Mesenchymal stem cell (in vitro differentiated cells and primary cell): ENCODE data around the gene FAIM2.

ENCODE experiments used
- DNase-seq: peaks from one replicate; pipeline ENCODE4 v3.0.0-alpha.2; 2013
- H2AFZ ChIP-seq: one replicate; pipeline ENCODE4 v1.6.1; 2013; ENCODE audit warnings: low read depth, mild to moderate bottlenecking, control low read depth, inconsistent platforms, low read length, moderate library complexity
- H2AK5ac ChIP-seq: 2 replicates; pipeline ENCODE4 v1.6.1; 2013; ENCODE audit warnings: low read length, moderate library complexity, mild to moderate bottlenecking, inconsistent platforms; ENCODE audit not compliant: severe bottlenecking
- H2BK120ac ChIP-seq: one replicate; pipeline ENCODE4 v1.6.1; 2013; ENCODE audit warnings: low read depth, mild to moderate bottlenecking, inconsistent platforms, low read length, moderate library complexity
- H2BK12ac ChIP-seq, 2 experiments: one replicate each; pipeline ENCODE4 v1.6.1; 2013; ENCODE audit warnings: inconsistent platforms in 2 of 2, low read length in 2 of 2, mild to moderate bottlenecking in 2 of 2, moderate library complexity in 2 of 2, control low read depth in 1 of 2
- H2BK15ac ChIP-seq: one replicate; pipeline ENCODE4 v1.6.1; 2013; ENCODE audit warnings: mild to moderate bottlenecking, low read depth, inconsistent platforms; ENCODE audit not compliant: poor library complexity, severe bottlenecking
- H2BK5ac ChIP-seq: 2 replicates; pipeline ENCODE4 v1.6.1; 2013; ENCODE audit warnings: low read depth, mild to moderate bottlenecking, low read length, control low read depth, inconsistent platforms; ENCODE audit not compliant: poor library complexity, severe bottlenecking
- H3K14ac ChIP-seq, 2 experiments: one replicate each; pipeline ENCODE4 v1.6.1; 2013; ENCODE audit warnings: inconsistent platforms in 2 of 2, low read length in 2 of 2, control low read depth in 1 of 2, mild to moderate bottlenecking in 1 of 2, moderate library complexity in 1 of 2
- H3K18ac ChIP-seq, 2 experiments: one replicate each; pipeline ENCODE4 v1.6.1; 2013; ENCODE audit warnings: inconsistent platforms in 2 of 2, low read length in 2 of 2, control low read depth in 1 of 2, low read depth in 1 of 2, mild to moderate bottlenecking in 1 of 2
- H3K23ac ChIP-seq, 2 experiments: one replicate each; pipeline ENCODE4 v1.6.1; 2013; ENCODE audit warnings: inconsistent platforms in 2 of 2, low read length in 2 of 2, mild to moderate bottlenecking in 2 of 2, moderate library complexity in 2 of 2, control low read depth in 1 of 2
- H3K27ac ChIP-seq: 2 replicates; pipeline ENCODE4 v1.5.1; 2013; ENCODE audit warnings: mild to moderate bottlenecking, moderate library complexity, low read length, control low read depth, inconsistent platforms; ENCODE audit not compliant: poor library complexity, severe bottlenecking
- H3K27me3 ChIP-seq, 2 experiments: 2 replicates each; pipeline versions ENCODE4 v1.6.1 to v1.7.0; 2013; ENCODE audit warnings: low read length in 2 of 2, mild to moderate bottlenecking in 2 of 2, moderate library complexity in 2 of 2, control low read depth in 1 of 2, inconsistent platforms in 1 of 2; ENCODE audit not compliant: control insufficient read depth in 1 of 2, insufficient read depth in 1 of 2
- H3K36me3 ChIP-seq, 2 experiments: 2 replicates each; pipeline versions ENCODE4 v1.6.1 to v1.7.0; 2013; ENCODE audit warnings: low read length in 2 of 2, control low read depth in 1 of 2, inconsistent platforms in 1 of 2, low read depth in 1 of 2, mild to moderate bottlenecking in 1 of 2; ENCODE audit not compliant: insufficient read depth in 2 of 2, control insufficient read depth in 1 of 2
- H3K4ac ChIP-seq, 2 experiments: one replicate each; pipeline ENCODE4 v1.6.1; 2013; ENCODE audit warnings: inconsistent platforms in 2 of 2, low read length in 2 of 2, mild to moderate bottlenecking in 2 of 2, moderate library complexity in 2 of 2, control low read depth in 1 of 2, low read depth in 1 of 2
- H3K4me1 ChIP-seq: 2 replicates; pipeline ENCODE4 v1.6.1; 2013; ENCODE audit warnings: low read depth, low read length, control low read depth; ENCODE audit not compliant: control insufficient read depth, insufficient read depth
- H3K4me2 ChIP-seq: 2 replicates; pipeline ENCODE4 v1.6.1; 2013; ENCODE audit warnings: low read length, mild to moderate bottlenecking, inconsistent platforms; ENCODE audit not compliant: poor library complexity, severe bottlenecking
- H3K4me3 ChIP-seq, 2 experiments: 2 replicates each; pipeline versions ENCODE4 v1.5.1 to v1.7.0; 2013; ENCODE audit warnings: low read length in 2 of 2, mild to moderate bottlenecking in 2 of 2, control low read depth in 1 of 2, low read depth in 1 of 2; ENCODE audit not compliant: insufficient read depth in 1 of 2
- H3K79me1 ChIP-seq: replicated peaks from 2 replicates; pipeline ENCODE4 v1.6.1; 2013; ENCODE audit warnings: mild to moderate bottlenecking, control low read depth, low read length, inconsistent platforms; ENCODE audit not compliant: poor library complexity, severe bottlenecking
- H3K9ac ChIP-seq: 2 replicates; pipeline ENCODE4 v1.7.0; 2013; ENCODE audit warnings: mild to moderate bottlenecking, low read length, moderate library complexity
- H3K9me3 ChIP-seq: 2 replicates; pipeline ENCODE4 v1.7.0; 2013; ENCODE audit warnings: mild to moderate bottlenecking, low read length; ENCODE audit not compliant: control insufficient read depth
- H4K8ac ChIP-seq: one replicate; pipeline ENCODE4 v1.6.1; 2013; ENCODE audit warnings: inconsistent platforms, mild to moderate bottlenecking, low read length, moderate library complexity
- H4K91ac ChIP-seq: one replicate; pipeline ENCODE4 v1.6.1; 2013; ENCODE audit warnings: mild to moderate bottlenecking, low read length, inconsistent platforms
- WGBS: methylation state at CpG from one replicate; pipeline ENCODE4 v1.1.7; 2013; ENCODE audit warnings: mixed read lengths; 5-methylcytosine and 5-hydroxymethylcytosine counted together

The FAIM2 gene

GRCh38 chr12:49910331-49911212 is 6.9 kb upstream of the FAIM2 start:
- Histone ChIP-seq H2BK15ac (no peak overlapping the region), H4K8ac (no peak overlapping the region), H3K4me2 (no peak overlapping the region), H4K91ac (no peak overlapping the region), H3K9me3 (no peaks in the 10 kb centered on the region), H3K23ac (no peak overlapping the region), H3K14ac (peak overlapping the region in 1 of 2 experiments; percentile 38), H3K79me1 (no peaks in the 10 kb centered on the region), H3K4me1 (peaks cover 8% of the 10 kb centered on the region), H2BK120ac (no peak overlapping the region), H3K27ac (no peak overlapping the region), H3K27me3 (peaks cover 0 to 21% of the 10 kb centered on the region in 2 experiments), H3K4ac (no peak overlapping the region), H3K9ac (no peak overlapping the region), H2BK5ac (no peak overlapping the region), H3K18ac (no peak overlapping the region), H3K4me3 (no peak overlapping the region), H2AFZ (no peak overlapping the region), H3K36me3 (no peaks in the 10 kb centered on the region), H2AK5ac (no peak overlapping the region), H2BK12ac (peak overlapping the region in 1 of 2 experiments; percentile 24)
- DNase-seq, result no peak
- 87% methylated on average over 15 of the region's 15 CpGs for WGBS

GRCh38 chr12:49909826-49910225 is 6.1 kb upstream of the FAIM2 start:
- H3K4me2 ChIP-seq, result no peak overlapping the region
- peak; percentile 36 for DNase-seq
- H2AK5ac ChIP-seq, result no peak overlapping the region
- no peak overlapping the region for H2BK5ac ChIP-seq
- H2BK15ac ChIP-seq, result peak overlapping the region; percentile 73
- H3K9ac ChIP-seq, result no peak overlapping the region
- H2AFZ ChIP-seq, result no peak overlapping the region
- no peak overlapping the region for H2BK120ac ChIP-seq
- no peaks in the 10 kb centered on the region for H3K79me1 ChIP-seq
- H4K91ac ChIP-seq, result no peak overlapping the region
- H3K4me1 ChIP-seq, result peaks cover 8% of the 10 kb centered on the region
- H3K36me3 ChIP-seq, result no peaks in the 10 kb centered on the region
- H2BK12ac ChIP-seq, result peak overlapping the region in 1 of 2 experiments; percentile 15
- H3K9me3 ChIP-seq, result no peaks in the 10 kb centered on the region
- peak overlapping the region; percentile 19 for H4K8ac ChIP-seq
- no peak overlapping the region for H3K14ac ChIP-seq
- no peak overlapping the region for H3K4me3 ChIP-seq
- H3K18ac ChIP-seq, result no peak overlapping the region
- 60% methylated on average over 14 of the region's 16 CpGs for WGBS
- H3K23ac ChIP-seq, result no peak overlapping the region
- peaks cover 0 to 24% of the 10 kb centered on the region in 2 experiments for H3K27me3 ChIP-seq
- H3K27ac ChIP-seq, result no peak overlapping the region
- H3K4ac ChIP-seq, result peak overlapping the region; percentile 9

- no peak overlapping the region for H3K27ac ChIP-seq
- H3K4ac ChIP-seq, result peak overlapping the region in 1 of 2 experiments; percentile 9
- H2BK120ac ChIP-seq, result no peak overlapping the region
- no peak overlapping the region for H3K4me2 ChIP-seq
- no peak overlapping the region for H2BK15ac ChIP-seq
- H2BK12ac ChIP-seq, result no peak overlapping the region
- H3K27me3 ChIP-seq, result peaks cover 0 to 27% of the 10 kb centered on the region in 2 experiments
- H3K36me3 ChIP-seq, result no peaks in the 10 kb centered on the region
- H3K23ac ChIP-seq, result no peak overlapping the region
- no peak overlapping the region for H2AFZ ChIP-seq
- no peak overlapping the region for H3K9ac ChIP-seq
- H3K79me1 ChIP-seq, result no peaks in the 10 kb centered on the region
- no peak overlapping the region for H4K8ac ChIP-seq
- H3K4me1 ChIP-seq, result peaks cover 8% of the 10 kb centered on the region
- H3K14ac ChIP-seq, result no peak overlapping the region
- no peak overlapping the region for H2BK5ac ChIP-seq
- 94% methylated on average over 4 of the region's 4 CpGs for WGBS
- no peak for DNase-seq
- H3K4me3 ChIP-seq, result no peak overlapping the region
- H2AK5ac ChIP-seq, result no peak overlapping the region
- no peak overlapping the region for H4K91ac ChIP-seq
- H3K9me3 ChIP-seq, result no peaks in the 10 kb centered on the region
- no peak overlapping the region for H3K18ac ChIP-seq
Observed at GRCh38 chr12:49909356-49909755, 5.7 kb upstream of the FAIM2 start.

- Histone ChIP-seq H3K23ac (no peak overlapping the region), H2AK5ac (no peak overlapping the region), H4K8ac (no peak overlapping the region), H2BK5ac (no peak overlapping the region), H2BK15ac (no peak overlapping the region), H2BK120ac (no peak overlapping the region), H3K4me3 (no peak overlapping the region), H3K9me3 (no peaks in the 10 kb centered on the region), H4K91ac (no peak overlapping the region), H3K27ac (no peak overlapping the region), H2AFZ (no peak overlapping the region), H3K79me1 (no peaks in the 10 kb centered on the region), H3K27me3 (peaks cover 0 to 37% of the 10 kb centered on the region in 2 experiments), H2BK12ac (no peak overlapping the region), H3K4ac (no peak overlapping the region), H3K36me3 (no peaks in the 10 kb centered on the region), H3K4me1 (peaks cover 14% of the 10 kb centered on the region), H3K9ac (no peak overlapping the region), H3K4me2 (no peak overlapping the region), H3K14ac (no peak overlapping the region), H3K18ac (no peak overlapping the region)
- DNase-seq, result no peak
- 100% methylated on average over 1 of the region's 1 CpG for WGBS
Observed at GRCh38 chr12:49907352-49907751, 3.7 kb upstream of the FAIM2 start.
